H1 (cell line): Measurements from ENCODE around the gene TMEM165. TPM values are rescaled to one million over a fixed set of nuclear protein-coding genes. Genes with fewer than 3 reads are reported as not detected.

Experiments used
- ATF3 ChIP-seq: IDR thresholded peaks from 2 replicates; pipeline ENCODE4 v1.6.1; 2011; ENCODE audit warnings: low read depth, mild to moderate bottlenecking, low read length; ENCODE audit not compliant: insufficient read depth
- BACH1 ChIP-seq: IDR thresholded peaks from 2 replicates; pipeline ENCODE4 v1.6.1; 2012; ENCODE audit warnings: low read length, improper control_type of control experiment
- CHD1 ChIP-seq: IDR thresholded peaks from 2 replicates; pipeline ENCODE4 v1.6.1; 2012; ENCODE audit warnings: low read depth, low read length, improper control_type of control experiment
- CTBP2 ChIP-seq: IDR thresholded peaks from 2 replicates; pipeline ENCODE4 v1.7.0; 2011; ENCODE audit warnings: borderline replicate concordance, mild to moderate bottlenecking, moderate library complexity, mixed read lengths, low read length; ENCODE audit not compliant: insufficient read depth, insufficient read length
- MAX ChIP-seq: IDR thresholded peaks from 2 replicates; pipeline ENCODE4 v1.6.1; 2012; ENCODE audit warnings: inconsistent platforms
- USF2 ChIP-seq: IDR thresholded peaks from 2 replicates; pipeline ENCODE4 v1.6.1; 2011; ENCODE audit warnings: low read length, improper control_type of control experiment
- YY1 ChIP-seq: IDR thresholded peaks from 2 replicates; pipeline ENCODE4 v1.6.1; 2011; ENCODE audit warnings: low read depth, mild to moderate bottlenecking, low read length
- polyA plus RNA-seq, 7 experiments: library from polyadenylated mRNA; depleted of rRNA in 3 of 7; stranded (reverse) in 5 of 7; unstranded in 2 of 7; fragments of >200 nt in 5 of 7; fragments of 200-250 nt in 2 of 7; gene quantifications; 1 replicate in 5 of 7; 2 replicates in 1 of 7; 4 replicates in 1 of 7; pipeline versions ENCODE4 v1.2.1 to v1.2.3, GENCODE V29; 2011 to 2013; ENCODE audit warnings: missing spikeins in 2 of 7, mixed read lengths in 2 of 7
- total RNA-seq: library from RNA; stranded (reverse); fragmentation: NEBNext Ultra II Directional; extraction: Animal tissue kit (Norgen Biotek cat#: 25700); gene quantifications from 2 replicates; pipeline ENCODE4 v1.2.1, GENCODE V29; 2021

Gene TMEM165
- total and polyA plus RNA-seq, 2 of the 8 experiments (the other 6 are each of a cell fraction or from before 2014, with no cell fraction given), result 85.5 to 125 TPM

- no peak for TF ChIP-seq ATF3
- TF ChIP-seq CTBP2, result no peak
- TF ChIP-seq MAX, result no peak
- TF ChIP-seq YY1, result no peak
- TF ChIP-seq CHD1, result no peak
- no peak for TF ChIP-seq BACH1
- no peak for TF ChIP-seq USF2
These were observed 38.7 kb upstream of the TMEM165 start (continued) for GRCh38 chr4:55356991-55357461.
